ENCODE results near the gene AP1S3.
"Not testable (repeated sequence)": the region's sequence is repeated elsewhere in the genome, so short reads cannot be mapped to it uniquely, and the experiment has no call there.

Gene AP1S3

GRCh38 chr2:223853425-223853837, 16.0 kb upstream of the AP1S3 start:
- no peak for DNase-seq (ENCODE audit: low read depth, low spot score)

GRCh38 chr2:223852281-223852795, 15.0 kb upstream of the AP1S3 start:
- DNase-seq (ENCODE audit: low read depth, low spot score) = no peak

- no peak for DNase-seq (ENCODE audit: low read depth, low spot score)
Measured at GRCh38 chr2:223847410-223847809, 10.0 kb upstream of the AP1S3 start.

- no peak for DNase-seq (ENCODE audit: low read depth, low spot score)
Measured at GRCh38 chr2:223846515-223846914, 9.1 kb upstream of the AP1S3 start.

- DNase-seq (ENCODE audit: low read depth, low spot score) = no peak
Measured at GRCh38 chr2:223841436-223842190, 4.2 kb upstream of the AP1S3 start.

GRCh38 chr2:223835701-223836532, 1.5 kb downstream of the AP1S3 start:
- DNase-seq (ENCODE audit: low read depth, low spot score) = no peak

- DNase-seq (ENCODE audit: low read depth, low spot score) = no peak
Measured at GRCh38 chr2:223834431-223834830, 3.0 kb downstream of the AP1S3 start.

GRCh38 chr2:223832241-223832903, 5.0 kb downstream of the AP1S3 start:
- DNase-seq (ENCODE audit: low read depth, low spot score) = no peak

GRCh38 chr2:223829128-223829527, 8.3 kb downstream of the AP1S3 start:
- no peak for DNase-seq (ENCODE audit: low read depth, low spot score)

- no peak for DNase-seq (ENCODE audit: low read depth, low spot score)
Measured at GRCh38 chr2:223828314-223828713, 9.1 kb downstream of the AP1S3 start.

GRCh38 chr2:223826995-223827394, 10.4 kb downstream of the AP1S3 start:
- DNase-seq (ENCODE audit: low read depth, low spot score) = no peak

GRCh38 chr2:223824301-223824700, 13.1 kb downstream of the AP1S3 start:
- no peak for DNase-seq (ENCODE audit: low read depth, low spot score)

- DNase-seq (ENCODE audit: low read depth, low spot score) = no peak
Measured at GRCh38 chr2:223822818-223823217, 14.6 kb downstream of the AP1S3 start.

GRCh38 chr2:223820549-223820948, 16.8 kb downstream of the AP1S3 start:
- DNase-seq (ENCODE audit: low read depth, low spot score) = no peak

- DNase-seq (ENCODE audit: low read depth, low spot score) = no peak
Measured at GRCh38 chr2:223819891-223820290, 17.5 kb downstream of the AP1S3 start.

- DNase-seq (ENCODE audit: low read depth, low spot score) = no peak
Measured at GRCh38 chr2:223815884-223816570, 21.4 kb downstream of the AP1S3 start.

- DNase-seq (ENCODE audit: low read depth, low spot score) = peak; percentile 63
Measured at GRCh38 chr2:223815186-223815883, 22.0 kb downstream of the AP1S3 start.

- DNase-seq (ENCODE audit: low read depth, low spot score) = not testable (repeated sequence)
Measured at GRCh38 chr2:223814764-223815163, 22.6 kb downstream of the AP1S3 start.

- DNase-seq (ENCODE audit: low read depth, low spot score) = no peak
Measured at GRCh38 chr2:223813329-223813728, 24.1 kb downstream of the AP1S3 start.

GRCh38 chr2:223811757-223812156, 25.6 kb downstream of the AP1S3 start:
- DNase-seq (ENCODE audit: low read depth, low spot score) = peak; percentile 22

GRCh38 chr2:223805008-223805407, 32.4 kb downstream of the AP1S3 start:
- no peak for DNase-seq (ENCODE audit: low read depth, low spot score)
